HG03135 (cell line): ENCODE results near the gene CORIN.

ENCODE experiments used
- ATAC-seq: cut with Tn5 transposase; IDR thresholded peaks from one replicate; pipeline ENCODE4 v1.9.1; 2021; ENCODE audit warnings: mild to moderate bottlenecking, moderate library complexity; ENCODE audit not compliant: unreplicated experiment

Gene CORIN, protein sequence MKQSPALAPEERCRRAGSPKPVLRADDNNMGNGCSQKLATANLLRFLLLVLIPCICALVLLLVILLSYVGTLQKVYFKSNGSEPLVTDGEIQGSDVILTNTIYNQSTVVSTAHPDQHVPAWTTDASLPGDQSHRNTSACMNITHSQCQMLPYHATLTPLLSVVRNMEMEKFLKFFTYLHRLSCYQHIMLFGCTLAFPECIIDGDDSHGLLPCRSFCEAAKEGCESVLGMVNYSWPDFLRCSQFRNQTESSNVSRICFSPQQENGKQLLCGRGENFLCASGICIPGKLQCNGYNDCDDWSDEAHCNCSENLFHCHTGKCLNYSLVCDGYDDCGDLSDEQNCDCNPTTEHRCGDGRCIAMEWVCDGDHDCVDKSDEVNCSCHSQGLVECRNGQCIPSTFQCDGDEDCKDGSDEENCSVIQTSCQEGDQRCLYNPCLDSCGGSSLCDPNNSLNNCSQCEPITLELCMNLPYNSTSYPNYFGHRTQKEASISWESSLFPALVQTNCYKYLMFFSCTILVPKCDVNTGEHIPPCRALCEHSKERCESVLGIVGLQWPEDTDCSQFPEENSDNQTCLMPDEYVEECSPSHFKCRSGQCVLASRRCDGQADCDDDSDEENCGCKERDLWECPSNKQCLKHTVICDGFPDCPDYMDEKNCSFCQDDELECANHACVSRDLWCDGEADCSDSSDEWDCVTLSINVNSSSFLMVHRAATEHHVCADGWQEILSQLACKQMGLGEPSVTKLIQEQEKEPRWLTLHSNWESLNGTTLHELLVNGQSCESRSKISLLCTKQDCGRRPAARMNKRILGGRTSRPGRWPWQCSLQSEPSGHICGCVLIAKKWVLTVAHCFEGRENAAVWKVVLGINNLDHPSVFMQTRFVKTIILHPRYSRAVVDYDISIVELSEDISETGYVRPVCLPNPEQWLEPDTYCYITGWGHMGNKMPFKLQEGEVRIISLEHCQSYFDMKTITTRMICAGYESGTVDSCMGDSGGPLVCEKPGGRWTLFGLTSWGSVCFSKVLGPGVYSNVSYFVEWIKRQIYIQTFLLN

DNA sequence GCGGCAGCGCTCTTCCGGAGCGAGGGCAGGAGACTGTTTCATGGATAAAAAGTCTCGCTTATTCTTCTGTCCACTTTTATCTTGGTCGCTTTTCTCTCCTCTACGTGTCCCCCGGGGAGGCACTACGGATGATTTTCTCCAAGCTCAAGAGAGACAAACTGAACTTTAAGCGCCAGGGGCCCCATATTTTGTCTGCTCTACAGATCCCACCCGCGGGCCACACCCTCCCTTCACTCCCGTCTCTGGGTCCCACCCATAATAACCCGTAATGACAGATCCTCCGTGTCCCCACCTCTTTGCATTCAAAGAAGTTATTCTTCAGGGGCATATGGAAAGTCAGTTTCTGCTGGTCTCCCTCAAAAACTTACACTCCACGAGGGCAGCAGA lies at the start of gene CORIN:
Gene CORIN (minus strand): TSS at position 160 of the 387 bp plus-strand sequence. CDS start 118 bp downstream, at position 42.
- ATAC-seq = no peak

DNA sequence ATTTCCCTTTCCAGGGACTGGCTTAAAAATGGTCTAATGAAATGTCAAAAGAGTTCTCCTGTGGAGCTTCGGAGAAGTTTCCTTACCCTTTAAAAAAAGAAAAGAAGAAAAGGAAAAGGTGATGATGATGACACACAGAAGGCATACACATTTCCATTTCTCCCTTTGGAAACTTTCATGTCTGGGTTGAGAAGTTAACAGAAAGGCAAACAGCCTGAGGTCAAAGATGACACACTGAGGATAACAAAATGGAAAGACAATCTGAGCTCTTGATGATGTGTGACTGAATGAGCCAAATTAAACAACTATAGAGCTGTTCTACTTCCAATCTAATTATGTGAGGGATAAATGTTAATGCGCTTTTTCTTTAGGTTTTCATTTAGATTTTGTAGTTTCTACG lies 44.4 kb upstream of the CORIN start:
- no peak for ATAC-seq

DNA sequence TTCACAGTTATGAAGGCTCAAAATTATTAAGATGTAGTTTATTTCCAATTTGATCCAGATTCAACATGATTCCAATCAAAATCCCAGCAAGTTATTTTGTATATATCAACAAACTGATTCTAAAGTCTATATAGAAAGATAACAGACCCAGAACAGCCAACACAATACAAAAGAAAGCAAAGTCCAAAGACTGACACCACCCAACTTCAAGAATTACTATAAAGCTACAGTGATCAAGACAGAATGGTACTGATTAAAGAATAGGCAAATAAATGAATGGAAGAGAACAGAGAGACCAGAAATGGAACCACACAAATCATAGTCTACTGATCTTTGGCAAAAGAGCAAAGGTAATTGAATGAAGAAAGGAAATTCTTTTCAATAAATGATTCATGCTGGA lies 41.6 kb upstream of the CORIN start:
- no peak for ATAC-seq

DNA sequence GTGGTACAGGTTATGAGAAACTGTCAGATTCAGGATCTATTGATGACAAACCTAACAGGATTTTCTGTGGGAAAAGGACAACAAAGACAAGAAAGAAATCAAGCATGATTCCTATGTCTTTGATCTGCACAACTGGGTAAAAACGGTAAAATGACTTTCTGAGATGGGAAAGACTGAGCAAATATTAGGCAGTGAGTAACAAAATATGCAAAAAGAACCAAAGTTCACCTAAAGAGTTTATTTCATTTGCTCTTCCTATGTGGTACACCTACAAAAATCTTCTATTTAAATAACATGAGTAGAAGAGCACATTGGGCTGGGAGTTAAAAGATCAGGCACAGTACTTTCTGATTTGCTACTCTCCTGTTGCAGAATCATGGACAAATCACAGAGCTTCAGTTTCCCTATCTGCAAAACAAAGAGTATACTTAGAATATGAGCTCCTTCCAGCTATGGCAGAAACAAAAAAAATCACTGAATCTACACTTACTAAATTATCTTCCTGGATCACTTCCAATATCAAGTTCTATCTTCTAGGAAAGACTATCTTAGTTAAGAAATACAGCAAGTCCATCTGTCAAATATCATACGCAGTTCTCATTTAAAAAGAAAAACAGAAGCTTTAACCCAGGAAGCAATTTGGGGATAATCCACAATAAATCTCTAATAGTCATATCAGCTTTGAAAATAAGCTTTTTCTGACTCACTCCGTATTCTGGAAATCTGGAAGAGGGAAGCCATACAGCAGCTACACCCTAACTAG lies 39.1 kb upstream of the CORIN start:
- ATAC-seq = no peak

DNA sequence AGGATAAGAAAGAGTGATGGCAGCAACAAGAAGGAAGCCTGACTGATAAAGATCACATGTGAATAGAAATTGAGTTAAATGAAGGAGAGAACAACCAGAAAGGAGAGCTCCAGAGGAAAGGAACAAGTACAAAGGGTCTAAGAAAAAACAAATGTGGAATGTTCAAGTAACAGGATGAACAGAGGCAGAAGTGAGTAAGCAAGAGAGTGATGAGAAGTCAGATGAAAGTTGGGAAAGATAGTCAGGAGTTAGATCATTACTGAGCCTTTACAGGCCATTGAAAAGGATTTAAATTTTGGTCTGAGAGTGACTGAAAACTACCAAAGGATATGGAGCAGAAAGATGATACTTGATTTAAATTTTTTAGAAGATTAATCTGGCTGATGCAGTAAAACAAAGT lies 38.4 kb upstream of the CORIN start:
- no peak for ATAC-seq

DNA sequence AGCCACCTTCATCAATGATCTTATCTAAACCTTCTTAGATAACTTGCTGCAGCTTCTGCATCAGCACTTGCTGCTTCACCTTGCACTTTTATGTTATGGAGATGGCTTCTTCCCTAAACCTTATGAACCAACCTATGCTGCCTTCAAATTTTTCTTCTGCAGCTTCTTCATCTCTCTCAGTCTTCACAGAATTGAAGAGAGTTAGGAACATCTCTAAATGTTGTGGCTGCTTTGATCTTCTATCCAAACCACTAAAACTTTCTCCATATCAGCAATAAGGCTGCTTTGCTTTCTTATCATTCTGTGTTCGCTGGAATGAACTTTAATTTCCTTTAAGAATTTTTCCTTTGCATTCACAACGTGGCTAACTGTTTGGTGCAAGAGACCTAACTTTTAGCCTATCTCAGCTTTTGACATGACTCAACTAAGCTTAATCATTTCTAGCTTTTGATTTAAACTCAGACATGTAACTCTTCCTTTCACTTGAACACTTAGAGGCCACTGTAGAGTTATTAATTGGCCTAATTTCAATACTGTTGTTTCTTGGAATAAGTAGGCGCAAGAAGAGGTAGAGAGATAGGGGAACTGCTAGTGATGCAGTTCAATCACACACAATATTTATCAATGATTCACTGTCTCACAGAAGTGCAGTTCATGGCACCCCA lies 36.1 kb upstream of the CORIN start:
- ATAC-seq = no peak

DNA sequence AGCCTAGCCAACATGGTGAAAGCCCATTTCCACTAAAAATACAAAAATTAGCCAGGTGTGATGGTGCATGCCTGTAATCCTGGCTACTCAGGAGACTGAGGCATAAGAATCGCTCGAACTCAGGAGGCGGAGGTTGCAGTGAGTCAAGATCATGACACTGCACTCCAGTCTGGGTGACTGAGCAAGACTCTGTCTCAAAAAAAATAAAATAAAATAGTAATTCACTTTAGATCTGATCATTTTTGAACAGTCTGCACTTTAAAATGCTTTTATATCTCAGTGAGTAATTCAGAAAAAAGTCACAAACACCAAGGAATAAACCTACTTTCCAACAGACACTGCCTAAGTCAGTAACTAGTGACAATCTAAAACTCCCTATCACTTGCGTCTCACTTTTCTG lies 25.6 kb upstream of the CORIN start:
- no peak for ATAC-seq

DNA sequence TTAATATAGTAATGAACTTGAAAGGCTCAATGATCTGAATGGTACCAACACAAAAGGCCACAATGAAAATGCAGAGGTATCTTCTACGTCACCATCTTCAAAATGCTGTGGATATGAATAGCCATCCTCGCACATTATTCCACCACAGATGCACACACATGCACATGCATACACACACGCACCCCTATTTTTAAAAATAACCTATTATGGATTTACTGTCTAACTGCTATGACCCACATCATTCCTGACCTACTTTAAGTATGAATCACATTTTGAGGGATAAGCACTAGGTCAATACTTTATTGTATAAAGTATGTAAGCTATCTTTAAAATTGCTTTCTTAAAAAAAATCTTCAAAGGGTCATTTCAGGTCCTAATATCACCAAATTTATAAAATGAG lies 24.4 kb upstream of the CORIN start:
- ATAC-seq = no peak

DNA sequence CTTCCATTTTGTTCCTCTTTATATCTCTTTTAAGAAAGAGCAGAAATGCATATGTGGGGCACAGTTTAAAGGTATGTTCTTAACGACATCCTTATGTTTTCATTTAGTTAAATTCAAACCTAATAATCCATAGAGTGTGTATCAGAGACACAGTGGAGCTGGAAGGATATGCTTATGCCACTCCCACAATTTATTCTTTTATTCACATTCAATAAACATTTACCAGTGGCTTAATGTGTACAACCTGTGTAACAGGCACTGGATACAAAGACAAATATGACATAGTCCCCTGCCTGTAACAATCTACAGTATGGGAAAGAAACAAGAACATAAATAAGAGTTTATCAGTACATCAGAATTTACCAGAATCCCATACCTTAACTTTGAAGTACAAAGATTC lies 22.4 kb upstream of the CORIN start:
- ATAC-seq = no peak

DNA sequence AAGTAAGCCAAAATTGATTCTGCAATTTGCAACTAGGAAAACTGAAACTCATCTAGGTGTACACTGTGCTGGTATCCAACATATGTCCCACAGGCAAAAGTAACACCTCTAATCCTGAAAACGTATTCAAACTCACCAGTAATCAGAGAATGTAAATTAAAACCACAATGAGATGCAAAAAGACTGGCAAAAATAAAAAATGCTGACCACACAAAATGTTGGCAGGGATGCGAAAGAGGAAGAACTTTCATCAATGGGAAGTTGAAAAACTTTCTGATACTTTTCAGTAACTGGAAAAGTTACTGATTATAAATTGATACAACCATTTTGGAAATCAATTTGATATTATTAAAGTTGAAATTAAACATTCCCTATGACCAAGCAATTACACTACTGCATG lies 20.1 kb upstream of the CORIN start:
- ATAC-seq = no peak

DNA sequence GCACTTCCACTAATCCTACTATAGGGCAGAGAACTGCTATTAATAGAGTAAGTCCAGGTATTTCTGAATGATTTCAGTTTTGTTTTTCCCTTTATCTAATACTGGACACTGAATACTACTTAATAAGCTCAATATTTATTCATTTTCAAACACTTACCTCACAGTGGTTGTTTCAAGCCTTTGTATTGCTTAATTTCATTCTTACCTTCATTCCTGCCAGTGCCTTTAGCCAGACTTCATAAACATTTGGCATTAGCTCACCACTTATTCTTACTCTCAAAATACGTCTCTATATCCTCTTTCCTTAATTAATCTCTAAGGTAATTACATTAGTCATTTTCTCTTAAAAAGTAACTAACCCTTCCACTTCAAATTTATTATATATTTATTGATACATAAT lies 18.8 kb upstream of the CORIN start:
- ATAC-seq = no peak

DNA sequence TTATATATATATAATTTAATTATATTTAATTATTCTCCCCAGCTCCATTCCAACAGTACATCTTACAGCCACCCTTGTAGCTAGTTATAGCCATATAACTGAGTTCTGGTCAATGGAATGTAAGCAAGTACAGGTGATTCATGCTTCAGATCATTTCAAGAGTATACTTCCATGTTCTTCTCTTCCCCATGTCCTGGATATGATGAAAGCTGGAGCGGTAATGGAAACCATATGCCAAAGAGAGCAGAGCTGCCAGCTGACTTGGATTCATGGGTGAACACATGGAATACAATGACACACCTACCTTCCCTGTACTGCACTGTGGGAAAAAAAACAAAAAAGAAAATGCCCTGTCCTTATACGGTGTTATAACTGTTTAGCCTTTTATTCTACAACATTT lies 17.5 kb upstream of the CORIN start:
- no peak for ATAC-seq

DNA sequence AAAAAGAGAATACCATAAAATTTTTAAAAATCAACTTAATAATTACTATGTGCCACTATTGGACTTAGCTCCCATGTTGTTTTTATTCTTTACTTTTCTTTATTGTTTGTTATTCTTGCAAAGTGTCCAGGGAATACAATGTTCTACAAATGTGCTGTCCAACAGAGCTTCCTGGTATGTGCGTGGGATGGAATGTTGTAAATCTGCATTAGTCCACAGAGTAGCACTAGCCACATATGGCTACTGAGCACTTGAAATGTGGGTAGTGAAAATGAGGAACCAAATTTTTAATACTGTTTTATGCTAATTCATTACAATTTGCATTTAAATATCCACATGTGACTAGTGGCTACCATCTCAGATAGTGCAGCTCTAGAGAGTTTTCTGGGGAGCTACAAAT lies 14.3 kb upstream of the CORIN start:
- no peak for ATAC-seq

DNA sequence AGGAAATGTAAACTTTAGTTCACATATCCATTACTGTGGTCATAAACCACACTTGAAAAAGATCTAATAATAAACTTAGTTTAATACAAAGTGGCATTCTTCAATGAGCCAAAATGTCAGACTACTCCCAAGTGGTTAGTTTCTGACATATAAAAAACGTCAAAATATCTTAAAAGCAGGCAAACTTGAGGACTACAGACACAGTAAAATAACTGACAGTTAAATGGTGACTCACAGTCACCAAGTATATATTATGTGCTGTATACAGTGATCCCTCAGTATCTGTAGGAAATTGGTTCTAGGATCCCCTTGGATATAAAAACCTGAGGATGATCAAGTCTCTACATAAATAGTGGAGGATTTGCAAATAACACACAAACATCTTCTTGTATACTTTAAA lies 11.6 kb upstream of the CORIN start:
- ATAC-seq = no peak

DNA sequence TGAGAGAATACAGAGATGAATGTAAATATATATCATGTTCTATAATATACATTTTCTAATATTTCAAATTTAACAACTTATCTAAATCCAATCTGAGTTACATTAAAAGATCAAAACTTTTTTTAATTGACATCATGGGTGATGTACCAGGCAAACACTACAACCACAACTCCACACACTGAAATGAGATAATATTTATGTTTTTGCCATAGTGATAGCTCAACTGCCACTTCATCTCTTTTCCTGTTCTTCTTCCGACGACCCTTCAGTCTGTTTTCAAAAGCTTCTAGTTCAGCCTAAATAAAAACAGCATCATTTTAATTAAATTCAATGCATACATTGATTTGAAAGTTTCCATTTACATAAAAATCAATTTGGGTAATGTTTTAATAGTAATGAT lies 10.2 kb upstream of the CORIN start:
- ATAC-seq = no peak

DNA sequence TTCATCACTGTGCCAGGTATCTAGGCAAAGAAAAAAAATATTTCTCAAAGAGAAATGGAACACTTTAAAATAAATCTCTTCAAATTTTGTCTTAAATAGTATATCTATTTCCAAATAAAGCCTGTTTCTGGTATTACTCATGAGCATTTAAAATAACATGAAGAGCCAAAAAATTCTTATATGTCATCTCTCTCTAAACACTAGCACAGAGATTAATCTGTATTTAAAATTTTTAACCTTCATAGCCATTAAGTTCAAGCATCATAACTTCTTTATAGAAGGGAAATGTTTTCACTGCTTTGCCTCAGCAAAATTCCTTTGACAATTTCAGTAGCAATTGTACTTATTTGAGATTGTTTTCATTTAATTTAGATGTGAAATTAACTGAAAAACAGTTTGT lies 5.1 kb upstream of the CORIN start:
- ATAC-seq = no peak

DNA sequence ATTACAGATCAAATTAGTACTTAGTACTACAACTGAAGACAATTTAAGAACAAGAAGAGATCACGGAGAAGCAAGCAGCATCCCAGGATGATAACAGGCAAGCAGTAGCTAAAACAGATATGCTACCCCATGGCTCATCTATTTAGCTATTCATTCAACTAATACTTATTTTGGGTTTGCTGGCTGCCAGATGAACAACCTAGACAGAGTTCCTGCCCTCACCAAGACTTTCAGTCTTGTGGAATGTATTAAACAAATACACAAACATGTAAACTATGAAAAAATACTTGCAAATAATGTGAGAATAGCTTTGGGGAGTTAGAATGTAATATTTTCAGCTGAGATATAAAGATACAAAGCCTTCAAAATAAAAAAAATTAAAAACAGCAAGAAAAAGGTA lies 2.4 kb upstream of the CORIN start:
- ATAC-seq = no peak

DNA sequence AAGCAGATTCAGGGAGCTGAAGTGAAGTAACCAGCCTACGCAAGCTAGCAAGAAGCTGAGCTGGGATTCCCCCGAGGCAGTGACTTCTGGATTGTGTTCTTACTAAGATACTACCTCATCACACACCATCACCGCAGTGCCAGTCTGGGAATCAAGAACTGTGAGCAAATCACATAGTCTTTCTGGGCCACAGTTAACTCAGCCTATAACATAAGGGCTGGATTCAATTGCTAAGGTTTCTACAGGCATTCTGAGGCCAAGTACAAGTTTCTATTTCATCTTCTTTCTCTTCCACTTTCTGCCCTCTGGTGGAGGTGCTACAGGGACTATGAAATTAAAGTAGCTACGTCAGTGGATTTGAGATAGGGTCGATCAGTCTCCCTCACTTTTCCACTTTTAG lies 1.4 kb upstream of the CORIN start:
- ATAC-seq = peak; percentile 54

DNA sequence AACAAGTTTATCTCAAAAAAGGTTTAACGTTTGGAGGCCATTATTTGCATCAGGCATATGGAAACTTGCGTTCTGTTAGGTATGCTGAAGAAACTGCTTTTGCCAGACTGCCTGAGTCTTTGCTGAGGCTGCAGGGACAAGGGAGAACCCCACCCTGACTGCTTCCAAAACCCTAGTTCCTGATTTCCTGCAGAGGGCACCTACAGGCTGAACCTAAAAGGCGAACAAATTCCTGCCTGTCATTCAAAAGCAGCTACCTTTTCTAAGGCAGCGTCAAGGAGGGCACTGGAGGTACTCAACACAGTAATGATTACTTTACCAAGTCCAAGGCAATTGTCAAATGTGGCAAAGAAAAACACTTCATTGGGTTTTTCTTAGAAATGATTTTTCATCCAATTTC lies 578 bp upstream of the CORIN start:
- no peak for ATAC-seq

DNA sequence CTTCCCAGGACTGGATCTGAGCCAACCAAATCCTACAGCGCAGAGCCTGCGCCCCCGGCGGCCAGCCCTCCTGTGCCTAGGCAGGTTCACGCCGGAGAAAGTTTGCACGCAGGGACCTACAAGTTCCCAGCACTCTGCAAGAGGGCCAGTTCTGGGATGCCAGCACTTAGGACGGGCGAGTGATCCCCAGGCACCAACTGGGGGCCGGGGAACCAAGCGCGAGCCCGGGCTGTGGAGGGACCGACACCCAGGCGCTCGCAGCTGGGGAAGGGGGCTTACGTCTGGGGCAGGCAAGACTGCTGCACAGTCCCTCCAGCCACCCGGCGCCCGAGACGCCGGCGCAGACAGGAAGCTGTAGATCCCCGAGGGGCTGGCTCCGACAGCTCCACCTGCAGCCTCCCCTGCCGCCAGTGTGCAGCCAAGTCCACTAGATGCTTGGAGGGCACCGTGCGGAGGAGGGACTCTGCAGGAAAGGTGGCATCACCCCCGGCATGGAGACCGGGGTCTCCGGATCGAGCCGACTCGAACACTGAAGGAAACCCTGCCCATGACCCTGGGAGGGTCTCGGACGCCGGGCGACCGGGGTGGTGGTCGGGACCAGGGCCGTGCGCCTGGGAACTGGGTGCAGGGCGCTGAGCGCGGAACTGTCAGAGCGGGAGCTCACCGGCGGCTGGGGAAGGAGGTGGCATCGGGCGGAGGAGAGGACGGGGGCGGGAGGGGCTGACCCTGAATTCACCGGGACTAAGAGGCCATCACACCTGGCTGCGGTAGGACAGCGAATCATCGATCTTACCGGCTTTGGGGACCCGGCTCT lies 566 bp downstream of the CORIN start:
- peak; percentile 71 for ATAC-seq
